Measurements from ENCODE around the gene TMEM92. TPM values are rescaled to one million over a fixed set of nuclear protein-coding genes. Genes with fewer than 3 reads are reported as not detected.

TMEM92 gene
- total RNA-seq, 1 experiment from 2014 or later, result 6.6 TPM

DNA sequence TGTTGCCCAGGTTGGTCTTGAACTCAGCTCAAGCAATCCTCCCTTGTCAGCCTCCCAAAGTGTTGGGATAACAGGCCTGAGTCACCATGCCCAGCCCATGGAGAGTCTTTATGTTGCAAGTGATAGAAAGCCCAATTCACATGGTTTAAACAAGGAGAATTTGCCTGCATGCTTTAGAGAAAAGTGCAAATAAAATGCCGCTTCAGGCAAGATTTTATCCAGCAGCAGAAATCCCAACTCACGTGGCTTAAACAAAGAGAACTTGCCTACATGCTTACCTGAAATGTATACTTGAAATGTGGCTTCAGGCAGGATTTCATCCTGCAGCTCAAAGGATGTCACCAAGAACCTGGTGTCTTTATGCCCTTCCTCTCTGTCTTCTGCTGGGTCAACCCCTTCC is 42.9 kb downstream of the TMEM92 start (continued):
- TF ChIP-seq REST (IDR thresholded peaks at IDR 0.05; ENCODE audit: low read depth) (no peak), SRF (IDR thresholded peaks at IDR 0.05; ENCODE audit: low read depth) (no peak), RAD21 (IDR thresholded peaks at IDR 0.05; ENCODE audit: low read depth) (no peak), MAX (IDR thresholded peaks at IDR 0.05) (no peak), POLR2A (IDR thresholded peaks at IDR 0.05; ENCODE audit: borderline replicate concordance, extremely low read depth, insufficient read depth, insufficient read length) (no peak)

DNA sequence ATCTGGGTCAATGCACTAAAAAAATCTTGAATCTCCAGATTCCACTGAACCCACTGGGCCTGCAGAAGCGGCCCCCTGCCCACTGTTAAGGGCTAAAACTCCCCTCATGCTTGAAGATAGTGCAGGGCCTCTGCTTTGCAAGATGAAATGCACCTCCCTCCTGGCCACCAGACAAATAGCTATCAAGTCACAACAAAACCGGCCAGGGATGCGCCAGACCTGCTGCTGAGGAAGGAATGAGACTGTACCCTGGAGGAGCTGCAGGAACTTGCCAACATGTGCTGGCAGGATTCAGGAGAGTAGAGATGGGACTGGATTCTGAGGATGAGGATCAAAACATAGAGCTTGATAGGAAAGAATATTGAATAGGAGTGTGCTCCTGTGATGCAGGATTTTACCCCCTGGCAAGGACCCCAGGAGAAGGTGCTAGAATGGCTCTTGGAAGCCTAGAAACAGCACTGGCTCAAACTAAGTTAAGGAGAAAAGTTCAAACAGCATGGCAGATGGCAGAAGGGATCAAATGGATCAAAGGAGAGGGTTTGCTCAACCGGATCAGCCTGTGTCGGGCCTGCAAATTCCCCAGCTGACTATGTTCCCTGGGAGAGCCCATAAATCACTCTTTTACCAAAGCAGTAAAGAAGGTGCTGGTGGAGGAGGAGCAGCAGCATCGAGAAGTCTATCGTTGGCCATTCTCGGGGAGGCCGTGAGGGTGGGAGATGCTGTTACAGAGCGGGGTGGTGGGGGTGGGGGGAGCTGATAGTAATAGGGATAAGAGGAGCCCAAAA is 44.4 kb downstream of the TMEM92 start:
- ChIA-PET POLR2A (no interaction called here), RAD21 (ENCODE audit: low non-redundant PET in 1 of 2, low total read pairs in 2 of 2, uncharacterized antibody in 2 of 2, unreplicated experiment in 2 of 2) (no interaction called here), CTCF (no interaction called here)
- no peaks in the 10 kb centered on the region for H3K36me3 ChIP-seq (ENCODE audit: control insufficient read depth in 1 of 2, insufficient read depth in 2 of 2, low read length in 2 of 2)
- H3K9ac ChIP-seq (ENCODE audit: low read length), result no peak overlapping the region
- H4K20me1 ChIP-seq (ENCODE audit: insufficient read depth), result no peaks in the 10 kb centered on the region
- H3K9me3 ChIP-seq (ENCODE audit: control insufficient read depth in 1 of 2, insufficient read depth in 1 of 2, low read depth in 1 of 2, low read length in 2 of 2), result no peaks in the 10 kb centered on the region
- no peak overlapping the region for H2AFZ ChIP-seq (ENCODE audit: low read depth, low read length, poor library complexity, severe bottlenecking)
- no peak for ATAC-seq
- DNase-seq (ENCODE audit: low read depth, low spot score), result no peak
- H3K4me3 ChIP-seq (replicated peaks in 1 of 2; ENCODE audit: low read depth in 1 of 2, low read length in 2 of 2), result no peak overlapping the region
- no peaks in the 10 kb centered on the region for H3K9me2 ChIP-seq (ENCODE audit: insufficient read depth)
- no peak overlapping the region for H3K27ac ChIP-seq (ENCODE audit: low read depth, low read length)
- TF ChIP-seq POLR2AphosphoS5 (IDR thresholded peaks at IDR 0.05; ENCODE audit: low read depth, low read length) (no peak), ELF1 (IDR thresholded peaks at IDR 0.05; ENCODE audit: borderline replicate concordance, low read depth) (no peak), POLR2A (IDR thresholded peaks at IDR 0.05; ENCODE audit: borderline replicate concordance, extremely low read depth, insufficient read depth, insufficient read length) (no peak), YY1 (IDR thresholded peaks at IDR 0.05; ENCODE audit: extremely low read depth, insufficient replicate concordance, low read depth, low read length) (no peak), EGR1 (IDR thresholded peaks at IDR 0.05; ENCODE audit: low read depth) (no peak)
- TF ChIP-seq, protein P1, sequence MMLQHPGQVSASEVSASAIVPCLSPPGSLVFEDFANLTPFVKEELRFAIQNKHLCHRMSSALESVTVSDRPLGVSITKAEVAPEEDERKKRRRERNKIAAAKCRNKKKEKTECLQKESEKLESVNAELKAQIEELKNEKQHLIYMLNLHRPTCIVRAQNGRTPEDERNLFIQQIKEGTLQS (IDR thresholded peaks at IDR 0.05), result no peak
- no peaks in the 10 kb centered on the region for H3K79me2 ChIP-seq (ENCODE audit: insufficient read depth, low read length)
- no peak overlapping the region for H3K4me2 ChIP-seq (ENCODE audit: low read length)
- peaks cover 0 to 5% of the 10 kb centered on the region in 2 experiments; a peak in 1 of 4 replicates for H3K4me1 ChIP-seq (ENCODE audit: control insufficient read depth in 1 of 2, insufficient read depth in 2 of 2, low read length in 2 of 2)
- intact Hi-C loops (cut with micrococcal nuclease), result no loop called here
- no peaks in the 10 kb centered on the region; the same call in 1 of the 2 replicates for H3K27me3 ChIP-seq (ENCODE audit: insufficient read depth, low read length)
- BruUV-seq (replicated peaks), result no TSS peak
